Muscle of leg (tissue), 11 donors: ENCODE results near the gene ASPN. TPM values are rescaled to one million over a fixed set of nuclear protein-coding genes. Genes with fewer than 3 reads are reported as not detected.

Source experiments
- DNase-seq: peaks from one replicate; pipeline ENCODE4 v3.0.0; 2013
- H3K27ac ChIP-seq: one replicate; pipeline ENCODE4 v1.5.1; 2013; ENCODE audit warnings: mild to moderate bottlenecking, low read length, control low read depth
- H3K27me3 ChIP-seq: one replicate; pipeline ENCODE4 v1.6.1; 2013; ENCODE audit warnings: low read length; ENCODE audit not compliant: control insufficient read depth, insufficient read depth
- H3K36me3 ChIP-seq: one replicate; pipeline ENCODE4 v1.6.1; 2013; ENCODE audit warnings: low read length; ENCODE audit not compliant: control insufficient read depth, insufficient read depth
- H3K4me1 ChIP-seq: one replicate; pipeline ENCODE4 v1.6.1; 2013; ENCODE audit warnings: low read length; ENCODE audit not compliant: control insufficient read depth, insufficient read depth
- H3K4me3 ChIP-seq: one replicate; pipeline ENCODE4 v1.5.1; 2013; ENCODE audit warnings: low read length, control low read depth
- H3K9me3 ChIP-seq: replicated peaks from 2 replicates; pipeline ENCODE4 v1.6.1; 2013; ENCODE audit warnings: low read depth, low read length; ENCODE audit not compliant: control insufficient read depth
- WGBS: methylation state at CpG from one replicate; pipeline ENCODE4 v1.1.5; 2013; ENCODE audit warnings: missing lambda C conversion rate; ENCODE audit not compliant: insufficient coverage; 5-methylcytosine and 5-hydroxymethylcytosine counted together
- polyA plus RNA-seq, 8 donors: library from polyadenylated mRNA; unstranded; fragments of 120-200 nt; gene quantifications; one replicate each; pipeline versions ENCODE4 v1.2.1 to v1.2.3, GENCODE V29; 2013; ENCODE audit warnings: inconsistent platforms in 1 of 8, low replicate concordance in 1 of 8; ENCODE audit not compliant: insufficient read length in 8 of 8, insufficient read depth in 1 of 8
- total RNA-seq: library from RNA; stranded (reverse); fragments of 120-200 nt; gene quantifications from one replicate; pipeline ENCODE4 v1.2.4, GENCODE V29; 2013

Gene ASPN
- total and polyA plus RNA-seq, 9 donors, result 147 to 546 (median 259) TPM

DNA sequence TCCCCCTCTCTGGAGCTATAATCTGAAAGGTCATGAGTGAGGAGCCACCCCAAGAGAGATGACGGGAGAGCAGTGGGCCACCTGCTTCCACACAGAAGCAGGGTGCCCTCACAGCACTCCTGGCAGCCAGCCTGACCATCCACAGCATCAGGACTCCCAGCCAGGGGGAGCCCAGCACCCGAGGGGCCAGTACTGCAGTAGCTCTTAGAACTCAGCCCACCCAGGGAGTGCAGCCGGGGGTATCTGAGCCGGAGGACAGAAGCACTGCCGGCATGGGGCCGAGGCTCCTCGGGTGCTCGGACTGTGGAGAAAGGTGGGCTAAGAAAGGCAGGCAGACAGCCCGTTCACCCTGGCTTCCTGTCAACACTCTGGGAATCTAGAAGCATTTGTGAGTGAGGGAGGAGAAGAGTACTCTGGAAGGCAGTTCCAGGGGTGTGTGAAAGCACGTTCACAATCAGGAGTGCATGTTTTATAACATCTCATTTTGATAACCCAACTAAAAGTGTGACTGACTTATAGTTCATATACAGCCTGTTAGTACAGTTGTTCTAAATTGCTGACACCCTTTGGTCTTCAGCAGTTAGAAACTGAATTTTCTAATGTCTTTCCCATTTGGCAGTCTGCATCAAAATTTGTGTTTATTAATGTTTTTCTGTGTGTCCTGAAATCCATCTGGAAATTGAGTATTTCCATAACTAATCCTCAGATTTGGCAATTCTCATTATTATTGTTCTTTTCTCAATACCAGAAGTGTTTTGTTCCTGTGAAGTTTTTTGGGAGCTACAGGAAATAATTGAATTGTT, 25.9 kb upstream of the ASPN start:
- Histone ChIP-seq H3K27ac (peak overlapping the region; percentile 92), H3K9me3 (no peaks in the 10 kb centered on the region), H3K4me1 (peaks cover 38% of the 10 kb centered on the region), H3K36me3 (no peaks in the 10 kb centered on the region), H3K27me3 (no peaks in the 10 kb centered on the region), H3K4me3 (no peak overlapping the region)
- WGBS, result 19% methylated on average over 9 of the region's 10 CpGs
- DNase-seq, result peak; percentile 76

- Histone ChIP-seq H3K4me3 (no peak overlapping the region), H3K9me3 (no peaks in the 10 kb centered on the region), H3K4me1 (peaks cover 36% of the 10 kb centered on the region), H3K27me3 (no peaks in the 10 kb centered on the region), H3K36me3 (no peaks in the 10 kb centered on the region), H3K27ac (peak overlapping the region; percentile 92)
- 50% methylated on average over 4 of the region's 4 CpGs for WGBS
- DNase-seq, result no peak
Observed at GRCh38 chr9:92507496-92507895, 25.2 kb upstream of the ASPN start.

DNA sequence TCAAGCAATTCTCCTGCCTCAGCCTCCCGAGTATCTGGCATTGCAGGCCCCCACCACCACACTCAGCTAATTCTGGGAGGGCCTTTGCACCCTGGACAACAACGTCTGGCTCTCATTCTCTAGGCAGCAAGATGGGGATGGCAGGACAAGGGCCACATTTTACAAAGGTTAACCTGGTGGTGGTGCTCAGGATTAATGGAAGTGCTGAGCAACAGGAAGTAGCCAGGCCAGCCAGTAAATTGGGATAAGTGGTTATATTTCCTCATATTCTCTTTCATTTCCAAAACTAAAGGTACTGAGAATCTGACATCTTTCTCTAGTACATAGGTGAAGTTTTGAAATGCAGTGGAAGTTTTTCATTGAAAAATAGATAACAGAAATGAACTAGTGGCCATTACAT, 24.7 kb upstream of the ASPN start:
- H3K9me3 ChIP-seq, result no peaks in the 10 kb centered on the region
- peak overlapping the region; percentile 92 for H3K27ac ChIP-seq
- no peak overlapping the region for H3K4me3 ChIP-seq
- H3K4me1 ChIP-seq, result peaks cover 39% of the 10 kb centered on the region
- DNase-seq, result no peak
- H3K36me3 ChIP-seq, result no peaks in the 10 kb centered on the region
- H3K27me3 ChIP-seq, result no peaks in the 10 kb centered on the region
- 100% methylated on average over 1 of the region's 2 CpGs for WGBS

DNA sequence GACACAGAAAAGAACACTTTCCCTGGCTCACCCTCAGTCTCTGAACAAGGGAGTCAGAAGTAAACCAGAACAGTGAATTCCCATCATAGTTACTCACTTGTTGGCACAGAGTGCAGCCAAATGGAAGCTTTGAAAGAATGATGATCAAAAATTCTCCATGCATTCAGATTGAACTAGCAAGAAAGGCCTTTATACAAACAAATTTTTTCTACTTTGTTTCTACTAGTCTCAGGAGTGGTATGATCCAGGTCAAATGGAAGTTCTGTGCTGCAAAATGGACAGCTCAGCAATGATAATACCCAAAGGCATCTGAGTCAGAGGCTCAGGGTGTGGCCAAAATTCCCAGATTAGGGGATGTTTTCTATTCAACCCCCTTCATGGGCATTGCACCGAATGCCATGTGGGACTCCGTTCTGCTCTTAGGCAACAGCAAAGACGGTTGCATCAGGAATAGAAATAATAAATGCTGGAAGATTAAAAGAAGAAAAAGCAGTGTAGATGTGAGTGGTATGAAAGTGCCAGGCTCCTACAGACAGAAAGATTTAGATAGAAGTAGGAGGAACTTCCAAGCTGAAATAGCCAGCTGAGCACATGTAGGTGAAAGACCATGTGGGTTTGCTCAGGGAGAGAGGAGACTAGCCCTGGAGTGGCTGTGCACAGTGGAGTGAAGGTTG, 24.0 kb upstream of the ASPN start:
- H3K27me3 ChIP-seq, result no peaks in the 10 kb centered on the region
- peak overlapping the region; percentile 92 for H3K27ac ChIP-seq
- H3K9me3 ChIP-seq, result no peaks in the 10 kb centered on the region
- H3K36me3 ChIP-seq, result no peaks in the 10 kb centered on the region
- no CpG with 5 or more reads among the region's 3 CpGs for WGBS
- DNase-seq, result peak; percentile 98
- H3K4me3 ChIP-seq, result no peak overlapping the region
- H3K4me1 ChIP-seq, result peaks cover 42% of the 10 kb centered on the region

- Histone ChIP-seq H3K9me3 (no peaks in the 10 kb centered on the region), H3K4me1 (peaks cover 42% of the 10 kb centered on the region), H3K36me3 (peaks cover 3% of the 10 kb centered on the region), H3K27me3 (no peaks in the 10 kb centered on the region), H3K27ac (peak overlapping the region; percentile 92), H3K4me3 (no peak overlapping the region)
- no CpG with 5 or more reads among the region's 2 CpGs for WGBS
- DNase-seq, result no peak
Observed at GRCh38 chr9:92504881-92505280, 22.6 kb upstream of the ASPN start.

DNA sequence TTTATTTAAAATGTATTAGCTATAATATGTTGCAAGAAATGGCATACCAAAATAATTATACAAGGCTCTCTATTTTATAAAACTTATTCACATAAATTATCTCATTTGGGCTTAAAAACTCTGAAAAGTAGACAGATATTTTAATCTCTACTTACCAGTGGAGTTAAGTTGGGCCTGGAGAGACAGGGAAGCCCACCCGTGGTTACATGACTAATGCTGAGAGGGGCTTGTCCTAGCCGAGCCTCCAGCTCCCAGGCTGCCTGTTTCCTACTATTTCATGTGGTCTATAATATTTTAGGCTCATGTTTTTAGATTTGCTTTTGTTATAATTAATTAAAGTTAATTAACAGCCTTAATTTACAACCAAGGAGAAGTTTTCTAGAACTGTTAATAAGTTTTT, 20.9 kb upstream of the ASPN start:
- no peaks in the 10 kb centered on the region for H3K27me3 ChIP-seq

DNA sequence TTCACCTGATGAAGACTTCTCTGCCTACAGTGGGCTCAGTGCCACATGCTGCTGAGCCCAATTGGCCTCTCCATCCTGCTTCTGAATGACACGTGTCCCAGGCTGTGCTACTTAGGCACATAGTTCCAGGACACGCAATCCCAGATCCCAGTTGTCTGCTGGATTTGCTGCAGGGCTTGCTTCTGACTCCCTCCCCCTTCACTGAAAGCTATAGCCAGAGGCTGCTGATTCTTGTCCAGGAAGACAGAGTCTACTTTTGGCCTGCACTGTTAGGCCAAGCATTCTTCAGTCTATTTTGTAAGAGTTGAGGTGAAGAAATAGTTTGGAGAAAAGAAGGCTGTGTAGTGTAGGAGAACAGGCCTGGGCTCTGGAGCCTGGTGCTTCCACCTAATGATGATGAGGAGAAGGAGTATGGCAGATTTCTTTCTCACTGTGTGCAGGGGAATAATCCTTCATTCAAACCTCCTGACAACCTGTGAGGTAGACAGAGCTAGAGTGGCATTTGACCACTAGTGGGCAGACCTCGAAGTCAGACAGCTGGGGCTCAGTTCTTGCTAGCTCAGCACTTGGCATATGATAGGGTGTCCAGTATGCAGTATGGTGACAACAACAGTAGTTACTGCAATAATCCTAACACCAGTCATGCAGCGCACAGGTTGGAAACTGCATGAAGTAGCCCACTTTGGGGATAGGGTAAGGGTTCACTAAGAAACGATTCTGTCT, 19.5 kb upstream of the ASPN start:
- WGBS, result 17% methylated on average over 2 of the region's 5 CpGs
- Histone ChIP-seq H3K9me3 (no peaks in the 10 kb centered on the region), H3K4me3 (no peak overlapping the region), H3K27me3 (no peaks in the 10 kb centered on the region), H3K36me3 (peaks cover 3% of the 10 kb centered on the region), H3K4me1 (peaks cover 24% of the 10 kb centered on the region), H3K27ac (peak overlapping the region; percentile 82)
- DNase-seq, result peak; percentile 93

More for the DNA sequence above, 20.9 kb upstream of the ASPN start:
- H3K27ac ChIP-seq, result no peak overlapping the region
- no peaks in the 10 kb centered on the region for H3K9me3 ChIP-seq
- H3K36me3 ChIP-seq, result peaks cover 3% of the 10 kb centered on the region
- peaks cover 36% of the 10 kb centered on the region for H3K4me1 ChIP-seq
- H3K4me3 ChIP-seq, result no peak overlapping the region
- WGBS, result no CpG with 5 or more reads among the region's 2 CpGs
- no peak for DNase-seq

DNA sequence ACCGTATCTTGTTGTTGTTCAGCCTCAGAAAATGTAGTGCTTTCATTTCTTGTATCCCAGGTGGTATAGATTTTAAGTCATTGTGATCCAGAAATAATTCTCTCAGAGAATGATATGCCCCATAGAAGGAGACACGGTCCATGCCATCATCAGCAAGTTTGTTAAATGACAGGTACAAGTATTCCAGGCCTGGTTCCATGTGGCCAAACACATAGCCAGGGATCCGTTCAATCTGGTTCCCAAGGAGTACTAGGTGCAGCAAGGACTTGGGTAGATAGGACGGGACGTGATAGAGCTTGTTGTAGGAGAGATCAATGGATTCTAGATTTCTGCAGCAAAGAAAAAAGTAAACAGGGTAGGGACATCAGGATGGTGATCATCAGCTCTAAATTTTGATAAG, 18.4 kb upstream of the ASPN start:
- Histone ChIP-seq H3K9me3 (no peaks in the 10 kb centered on the region), H3K27ac (no peak overlapping the region), H3K4me3 (no peak overlapping the region), H3K36me3 (peaks cover 3% of the 10 kb centered on the region), H3K4me1 (peaks cover 15% of the 10 kb centered on the region), H3K27me3 (no peaks in the 10 kb centered on the region)
- DNase-seq, result no peak
- 96% methylated on average over 4 of the region's 5 CpGs for WGBS

GRCh38 chr9:92499701-92500100, 17.4 kb upstream of the ASPN start:
- Histone ChIP-seq H3K27ac (no peak overlapping the region), H3K9me3 (no peaks in the 10 kb centered on the region), H3K4me1 (peaks cover 11% of the 10 kb centered on the region), H3K36me3 (peaks cover 3% of the 10 kb centered on the region), H3K4me3 (no peak overlapping the region), H3K27me3 (no peaks in the 10 kb centered on the region)
- DNase-seq, result no peak
- WGBS, result no CpG with 5 or more reads among the region's 2 CpGs
